CD4-positive, alpha-beta memory T cell (primary cell): ENCODE results near the gene KCNQ1. TPM values are rescaled to one million over a fixed set of nuclear protein-coding genes. Genes with fewer than 3 reads are reported as not detected.

Experiments
- CTCF ChIA-PET: fragments of 350-600 bp; sonication (Branson Sonifier 250); formaldehyde crosslinking; loops from one replicate; lab custom pipeline; 2021; ENCODE audit warnings: inconsistent platforms; ENCODE audit not compliant: partially characterized antibody; lab: Charles Lee
- POLR2A ChIA-PET: fragments of 350-600 bp; sonication (Branson Sonifier 250); formaldehyde crosslinking; loops from one replicate; lab custom pipeline; 2021; ENCODE audit not compliant: partially characterized antibody; lab: Charles Lee
- DNase-seq, 5 donors: peaks; one replicate each; pipeline versions ENCODE4 v3.0.0 to v3.0.0-alpha.2; 2020 to 2022; ENCODE audit warnings: mixed read lengths in 1 of 5
- H3K27ac ChIP-seq: one replicate; pipeline ENCODE4 v1.7.0; 2013; ENCODE audit warnings: low read depth, low read length
- H3K27me3 ChIP-seq: 2 replicates; pipeline ENCODE4 v1.7.0; 2013; ENCODE audit warnings: mild to moderate bottlenecking, low read length, moderate library complexity; ENCODE audit not compliant: insufficient read depth
- H3K36me3 ChIP-seq: 2 replicates; pipeline ENCODE4 v1.7.0; 2013; ENCODE audit warnings: mild to moderate bottlenecking, low read length, moderate library complexity; ENCODE audit not compliant: insufficient read depth
- H3K4me1 ChIP-seq: 2 replicates; pipeline ENCODE4 v1.7.0; 2013; ENCODE audit warnings: mild to moderate bottlenecking, low read length, moderate library complexity; ENCODE audit not compliant: insufficient read depth
- H3K4me3 ChIP-seq, 2 donors: one replicate each; pipeline ENCODE4 v1.7.0; 2013; ENCODE audit warnings: low read length in 2 of 2, mild to moderate bottlenecking in 1 of 2
- H3K9me3 ChIP-seq, 2 donors: one replicate each; pipeline ENCODE4 v1.7.0; 2013; ENCODE audit warnings: low read length in 2 of 2, control low read depth in 1 of 2; ENCODE audit not compliant: control insufficient read depth in 1 of 2
- H3K27ac Mint-ChIP-seq, 7 donors: one replicate each; pipeline ENCODE4 v1.8.0; 2020 to 2021; ENCODE audit warnings: mixed read lengths in 7 of 7, mild to moderate bottlenecking in 6 of 7, inconsistent platforms in 3 of 7, moderate library complexity in 3 of 7
- H3K27me3 Mint-ChIP-seq, 2 donors: one replicate each; pipeline ENCODE4 v1.8.0; 2020 to 2021; ENCODE audit warnings: mixed read lengths in 2 of 2
- H3K36me3 Mint-ChIP-seq, 2 donors: one replicate each; pipeline ENCODE4 v1.8.0; 2020 to 2021; ENCODE audit warnings: mixed read lengths in 2 of 2, inconsistent platforms in 1 of 2, mild to moderate bottlenecking in 1 of 2
- H3K4me1 Mint-ChIP-seq, 4 donors: one replicate each; pipeline ENCODE4 v1.8.0; 2020 to 2021; ENCODE audit warnings: mixed read lengths in 4 of 4, mild to moderate bottlenecking in 1 of 4
- H3K4me3 Mint-ChIP-seq, 8 donors: one replicate each; pipeline ENCODE4 v1.8.0; 2020 to 2021; ENCODE audit warnings: mixed read lengths in 8 of 8, mild to moderate bottlenecking in 7 of 8, moderate library complexity in 6 of 8, inconsistent platforms in 3 of 8
- H3K9me3 Mint-ChIP-seq, 8 donors: one replicate each; pipeline ENCODE4 v1.8.0; 2020 to 2021; ENCODE audit warnings: mixed read lengths in 8 of 8, mild to moderate bottlenecking in 5 of 8, inconsistent platforms in 3 of 8, moderate library complexity in 1 of 8
- intact Hi-C: fragments of 100-400 bp; cut with micrococcal nuclease; formaldehyde crosslinking; loops from one replicate; pipeline ENCODE4 v1.15.1; 2023
- polyA plus RNA-seq, 2 donors: library from polyadenylated mRNA; unstranded; fragments of 300-500 nt; fragmentation: Illumina TruSeq; gene quantifications; one replicate each; pipeline ENCODE4 v1.2.3, GENCODE V29; 2021
- total RNA-seq, 2 experiments: library from RNA; stranded (reverse); gene quantifications; one replicate each; pipeline ENCODE4 v1.2.3, GENCODE V29; 2021

Gene KCNQ1
- total and polyA plus RNA-seq, 4 experiments from 2014 or later: 5.4 to 21.7 (median 21.5) TPM

DNA sequence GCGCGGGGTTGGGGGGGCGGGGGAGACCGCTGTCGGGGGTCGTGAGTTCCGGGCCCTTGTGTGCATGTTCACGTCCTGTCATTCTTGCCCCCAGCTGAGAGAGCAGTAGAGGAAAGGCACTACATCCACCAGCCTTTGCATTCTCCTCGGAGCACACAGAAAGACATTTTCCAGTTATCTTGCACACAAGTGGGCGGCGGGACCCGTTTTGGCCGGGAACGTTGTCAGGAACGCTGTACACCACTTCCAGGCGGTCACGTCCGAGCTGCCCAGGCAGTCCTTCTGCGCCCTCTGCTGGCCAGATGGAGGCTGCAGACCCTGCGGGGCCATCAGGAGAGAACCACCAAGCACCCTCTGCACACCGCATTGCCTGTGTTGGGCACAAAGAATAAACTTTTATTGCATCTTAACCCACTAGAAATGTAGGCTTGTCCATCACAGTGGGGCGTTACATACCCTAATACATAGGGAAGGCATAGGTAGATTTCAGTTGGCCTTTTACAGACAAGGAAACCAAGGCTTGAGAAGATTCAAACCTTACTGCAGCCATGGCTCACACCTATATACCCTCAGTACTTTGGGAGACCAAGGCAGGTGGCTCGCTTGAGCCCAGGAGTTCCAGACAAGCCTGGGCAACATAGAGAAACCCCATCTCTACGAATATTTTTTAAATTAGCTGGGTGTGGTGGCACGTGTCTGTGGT is 443.6 kb downstream of the KCNQ1 start:
- Histone ChIP-seq H3K4me3 (no peak overlapping the region), H3K27ac (no peak overlapping the region), H3K36me3 (no peaks in the 10 kb centered on the region), H3K4me1 (peaks cover 42% of the 10 kb centered on the region), H3K9me3 (no peaks in the 10 kb centered on the region), H3K27me3 (no peaks in the 10 kb centered on the region)
- CTCF ChIA-PET: interaction anchor here (1.0 to 12.7 kb wide), 24 partner anchors 10 to 582 kb away, joined by 3 to 303 read pairs (median 5); partner anchors contain the start of genes PHLDA2 and TSSC4
- intact Hi-C loops: loop anchor here (1.0 to 5.0 kb wide), 5 partner anchors 104 to 586 kb away; partner anchors contain the start of genes C11orf21, NAP1L4 and TSPAN32
- POLR2A ChIA-PET: interaction anchor here (0.9 to 2.7 kb wide), 10 partner anchors 10 to 488 kb away, joined by 3 to 17 read pairs (median 3); partner anchors contain the start of genes PHLDA2 and TSSC4
- peak; percentile 74 to 82 (median 78) for DNase-seq
- Mint-ChIP-seq H3K36me3 (peaks cover 0 to 1% of the 10 kb centered on the region in 2 donors), H3K4me1 (peaks cover 4 to 47% (median 31%) of the 10 kb centered on the region in 4 donors), H3K4me3 (peak overlapping the region in 3 of 8 donors; percentile 39 to 57 (median 55)), H3K27me3 (no peaks in the 10 kb centered on the region), H3K9me3 (peaks cover 0 to 1% (median 0%) of the 10 kb centered on the region in 8 donors), H3K27ac (peak overlapping the region in 6 of 7 donors; percentile 60 to 89 (median 77))

DNA sequence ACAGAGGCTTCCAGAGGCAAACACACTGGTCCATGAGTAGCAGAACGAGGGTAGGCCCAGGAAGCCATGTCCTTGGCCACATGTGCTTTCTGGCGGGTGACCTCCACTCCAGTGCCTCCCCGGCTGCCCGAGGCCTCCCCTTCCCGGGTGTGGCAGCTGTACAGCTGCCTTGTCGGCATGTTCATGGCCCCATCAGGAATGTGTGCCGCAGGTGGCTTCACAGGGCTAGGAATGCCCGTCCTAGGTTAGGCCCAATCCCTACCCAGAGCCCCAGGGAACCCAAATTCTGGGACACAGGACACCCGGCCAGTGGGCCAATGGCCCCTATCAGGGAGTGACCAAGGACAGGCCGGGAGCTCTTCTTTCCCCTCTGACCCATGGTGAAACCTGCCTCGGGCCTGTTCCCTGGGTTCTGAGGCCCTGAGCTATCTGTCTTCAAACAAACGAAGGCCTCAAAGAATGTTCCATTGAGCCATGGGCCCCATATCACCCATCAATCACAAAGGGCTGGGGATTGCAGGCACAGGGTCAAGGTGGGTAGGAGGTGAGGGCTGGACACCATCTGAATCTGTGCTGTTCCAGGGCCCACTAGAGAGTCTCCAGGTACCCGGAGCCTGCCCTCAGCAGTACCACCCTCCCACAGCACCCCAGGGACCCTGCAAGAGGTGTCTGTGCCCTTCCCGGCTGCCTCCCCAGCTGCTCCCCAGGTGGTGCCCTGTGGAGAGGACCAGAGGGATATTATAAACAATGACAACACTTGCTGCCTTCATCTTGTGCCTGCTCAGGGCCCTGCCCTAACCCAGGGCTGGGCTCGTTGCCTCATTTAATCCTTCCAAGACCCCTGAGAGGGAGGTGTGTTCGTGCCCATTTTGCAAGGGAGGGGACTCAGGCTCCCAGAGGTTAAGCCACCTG is 444.8 kb downstream of the KCNQ1 start:
- H3K4me3 ChIP-seq: no peak overlapping the region
- no peaks in the 10 kb centered on the region for H3K9me3 ChIP-seq
- Mint-ChIP-seq H3K9me3 (peaks cover 0 to 1% (median 0%) of the 10 kb centered on the region in 8 donors), H3K4me1 (peaks cover 4 to 50% (median 31%) of the 10 kb centered on the region in 4 donors), H3K36me3 (peaks cover 0 to 1% of the 10 kb centered on the region in 2 donors), H3K27me3 (no peaks in the 10 kb centered on the region), H3K4me3 (no peak overlapping the region), H3K27ac (peak overlapping the region in 6 of 7 donors; percentile 15 to 89 (median 31))
- CTCF ChIA-PET: interaction anchor here (0.9 to 12.7 kb wide), 13 partner anchors 9 to 458 kb away, joined by 3 to 303 read pairs (median 6); partner anchors contain the start of gene PHLDA2
- intact Hi-C loops: loop anchor here (2.0 to 5.0 kb wide), 4 partner anchors 103 to 587 kb away; partner anchors contain the start of genes C11orf21, NAP1L4 and TSPAN32
- no peaks in the 10 kb centered on the region for H3K36me3 ChIP-seq
- H3K27ac ChIP-seq: no peak overlapping the region
- POLR2A ChIA-PET: interaction anchor here (2.7 kb wide), 1 partner anchor 357 kb away, joined by 17 read pairs; no protein-coding TSS in a partner anchor
- H3K4me1 ChIP-seq: peaks cover 42% of the 10 kb centered on the region
- DNase-seq: no peak
- H3K27me3 ChIP-seq: no peaks in the 10 kb centered on the region

DNA sequence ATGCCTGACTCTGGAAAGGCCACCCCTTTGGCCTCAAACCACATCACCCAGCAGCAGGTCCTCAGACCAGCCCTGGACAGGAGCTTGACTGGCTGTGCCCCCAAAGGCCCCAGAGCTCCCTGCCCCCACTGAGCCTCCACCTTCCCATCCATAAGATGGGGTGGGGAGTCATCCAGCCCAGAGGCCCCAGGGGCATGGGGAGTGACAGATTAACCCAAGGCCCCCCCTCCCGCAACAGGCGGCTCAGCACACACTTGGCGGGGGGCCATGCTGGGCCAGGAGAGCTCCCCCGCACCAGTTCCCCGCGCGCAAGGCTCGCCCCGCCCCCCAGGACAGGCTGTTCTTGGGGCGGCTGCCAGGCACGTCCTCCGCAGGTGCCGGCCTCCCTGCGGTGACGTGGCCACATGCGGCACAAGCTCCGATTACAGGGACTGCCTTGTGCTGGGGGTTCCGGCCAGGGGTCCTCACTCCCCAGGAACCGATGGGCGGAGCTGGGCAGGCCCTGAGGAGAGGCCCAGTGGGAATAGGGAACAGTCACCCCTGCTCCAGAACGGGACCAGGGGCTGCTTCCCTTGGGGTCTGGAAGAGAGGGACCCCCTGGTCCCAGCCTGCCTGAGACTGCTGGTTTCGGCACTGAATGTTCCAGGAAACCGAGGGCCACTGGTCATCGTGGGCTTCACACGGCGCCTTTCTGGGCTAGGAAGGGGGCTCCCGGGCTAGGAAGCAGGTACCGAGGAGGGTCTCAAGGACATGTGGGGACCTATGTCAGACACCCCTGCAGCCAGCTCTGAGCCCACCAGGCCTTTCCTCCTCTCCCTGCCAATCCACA is 445.9 kb downstream of the KCNQ1 start:
- H3K27ac ChIP-seq: no peak overlapping the region
- H3K27ac Mint-ChIP-seq: peak overlapping the region in 2 of 7 donors; percentile 23 to 46

DNA sequence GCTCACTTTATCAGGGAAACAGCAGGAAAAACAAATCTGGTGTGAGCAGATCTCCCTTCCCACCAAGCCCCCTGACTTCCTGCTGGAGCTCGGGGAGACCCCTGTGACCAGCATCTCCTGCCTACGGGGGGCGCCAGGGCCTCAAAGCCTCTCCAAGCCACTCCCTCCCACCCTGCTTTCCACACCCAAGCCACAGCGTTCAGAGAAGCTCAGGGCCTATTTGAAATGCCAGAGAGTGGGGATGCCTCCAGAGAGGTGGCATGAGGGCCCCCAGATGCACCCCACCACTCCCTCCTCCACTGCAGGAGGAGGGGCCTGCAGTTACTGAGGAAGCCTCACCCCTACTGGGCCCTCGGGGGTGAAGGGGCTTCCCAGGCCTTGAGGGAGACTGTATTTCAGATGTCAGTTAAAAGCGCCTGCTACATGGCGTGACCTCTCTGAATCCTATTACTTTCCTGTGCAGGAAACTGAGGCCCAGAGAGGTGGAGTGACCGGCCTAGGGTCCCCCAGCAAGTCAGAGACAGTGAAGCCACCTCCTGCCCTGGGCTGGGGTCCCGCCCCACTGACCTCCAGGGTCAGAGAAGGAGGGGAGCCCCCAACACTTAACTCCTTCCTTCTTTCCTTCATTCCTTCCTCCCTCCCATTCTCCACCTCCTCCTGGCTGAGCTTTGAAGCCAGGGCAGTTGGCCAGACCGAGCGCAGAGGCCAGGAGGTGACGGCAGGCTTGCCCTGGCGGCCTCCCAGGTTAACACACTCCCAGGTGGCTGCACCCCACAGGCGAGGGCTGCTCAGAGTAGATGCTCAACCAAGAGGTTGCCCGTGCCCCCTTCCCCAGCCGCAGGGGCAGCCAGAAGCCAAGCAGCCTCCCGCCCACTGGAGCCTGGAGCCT is 446.8 kb downstream of the KCNQ1 start:
- Mint-ChIP-seq H3K9me3 (no peaks in the 10 kb centered on the region), H3K4me1 (peaks cover 6 to 48% (median 30%) of the 10 kb centered on the region in 4 donors), H3K27me3 (no peaks in the 10 kb centered on the region), H3K4me3 (peak overlapping the region; percentile 9 to 77 (median 72)), H3K36me3 (no peaks in the 10 kb centered on the region), H3K27ac (peak overlapping the region; percentile 61 to 89 (median 70))
- H3K4me3 ChIP-seq: peak overlapping the region in 1 of 2 donors; percentile 79
- ChIA-PET CTCF (interaction anchor here (0.8 to 12.7 kb wide), 18 partner anchors 8 to 587 kb away, joined by 3 to 303 read pairs (median 5); partner anchors contain the start of genes KCNQ1, PHLDA2 and TRPM5), POLR2A (interaction anchor here (0.5 to 3.4 kb wide), 8 partner anchors 11 to 491 kb away, joined by 3 to 32 read pairs (median 6); partner anchors contain the start of genes PHLDA2 and TSSC4)
- intact Hi-C loops: loop anchor here (1.0 kb wide), 4 partner anchors 39 to 359 kb away; no protein-coding TSS in a partner anchor
- H3K4me1 ChIP-seq: peaks cover 37% of the 10 kb centered on the region
- no peak for DNase-seq
- H3K9me3 ChIP-seq: no peaks in the 10 kb centered on the region
- no peaks in the 10 kb centered on the region for H3K27me3 ChIP-seq
- no peaks in the 10 kb centered on the region for H3K36me3 ChIP-seq
- peak overlapping the region; percentile 36 for H3K27ac ChIP-seq

More for the DNA sequence above, 445.9 kb downstream of the KCNQ1 start:
- no peaks in the 10 kb centered on the region for H3K36me3 Mint-ChIP-seq
- ChIA-PET CTCF (interaction anchor here (3.0 to 12.7 kb wide), 3 partner anchors 39 to 357 kb away, joined by 19 to 303 read pairs (median 27); partner anchors contain the start of gene PHLDA2), POLR2A (interaction anchor here (3.4 kb wide), 1 partner anchor 12 kb away, joined by 32 read pairs; a partner anchor contains a TSS)
- H3K4me1 Mint-ChIP-seq: peaks cover 5 to 50% (median 31%) of the 10 kb centered on the region in 4 donors
- intact Hi-C loops: no loop called here
- Histone ChIP-seq H3K27me3 (no peaks in the 10 kb centered on the region), H3K4me1 (peaks cover 42% of the 10 kb centered on the region), H3K9me3 (no peaks in the 10 kb centered on the region), H3K36me3 (no peaks in the 10 kb centered on the region), H3K4me3 (no peak overlapping the region)
- H3K9me3 Mint-ChIP-seq: no peaks in the 10 kb centered on the region
- peak overlapping the region in 2 of 8 donors; percentile 26 to 29 for H3K4me3 Mint-ChIP-seq
- DNase-seq: no peak
- no peaks in the 10 kb centered on the region for H3K27me3 Mint-ChIP-seq

DNA sequence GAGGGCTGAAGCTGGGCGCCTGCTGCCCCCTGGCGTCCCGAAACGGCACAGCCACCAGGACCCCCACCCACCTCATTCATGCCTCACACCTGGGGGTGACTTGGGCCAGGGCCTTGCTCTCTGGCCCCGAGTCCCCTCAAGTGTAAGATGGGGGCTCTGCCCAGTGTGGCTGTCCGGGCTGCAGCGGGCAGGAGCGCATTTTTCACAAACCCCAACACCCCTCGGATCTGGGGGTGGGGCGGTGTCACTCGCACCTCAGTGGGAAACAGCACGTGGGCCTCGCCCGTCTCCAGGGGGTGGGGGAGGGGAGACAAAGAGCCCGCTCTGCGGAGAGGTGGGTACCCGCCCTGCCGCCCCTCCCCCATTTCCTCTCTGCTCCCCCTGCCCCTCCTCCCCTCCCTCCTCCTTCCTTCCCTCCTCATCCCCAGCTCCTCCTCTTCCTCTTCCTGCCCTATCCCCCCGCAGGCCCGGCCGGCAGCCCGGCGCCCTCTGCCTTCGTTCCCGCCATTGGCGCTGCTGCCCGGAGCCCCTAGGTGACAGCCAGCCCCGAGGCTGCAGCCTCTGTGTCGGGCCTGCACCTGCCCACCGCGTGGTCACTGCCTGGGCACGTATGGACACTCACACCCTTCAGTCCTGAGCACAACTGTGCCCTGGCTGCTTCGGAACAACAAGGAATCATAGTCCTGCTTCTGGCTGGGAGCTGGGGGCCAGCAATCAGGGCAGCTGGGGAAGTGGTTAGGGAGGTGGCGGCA is 447.6 kb downstream of the KCNQ1 start:
- Mint-ChIP-seq H3K27ac (peak overlapping the region; percentile 82 to 93 (median 89)), H3K4me1 (peaks cover 6 to 40% (median 24%) of the 10 kb centered on the region in 4 donors), H3K9me3 (no peaks in the 10 kb centered on the region), H3K27me3 (no peaks in the 10 kb centered on the region), H3K36me3 (no peaks in the 10 kb centered on the region), H3K4me3 (peak overlapping the region; percentile 73 to 85 (median 78))
- peak overlapping the region in 1 of 2 donors; percentile 79 for H3K4me3 ChIP-seq
- H3K27ac ChIP-seq: peak overlapping the region; percentile 36
- H3K9me3 ChIP-seq: no peaks in the 10 kb centered on the region
- ChIA-PET POLR2A (interaction anchor here (0.5 to 3.4 kb wide), 9 partner anchors 10 to 492 kb away, joined by 3 to 32 read pairs (median 5); partner anchors contain the start of genes NAP1L4, PHLDA2 and TSSC4), CTCF (interaction anchor here (0.6 to 12.7 kb wide), 29 partner anchors 9 to 588 kb away, joined by 3 to 303 read pairs (median 4); partner anchors contain the start of genes KCNQ1, PHLDA2 and TRPM5)
- intact Hi-C loops: loop anchor here (1.0 kb wide), 4 partner anchors 38 to 360 kb away; no protein-coding TSS in a partner anchor
- no peaks in the 10 kb centered on the region for H3K36me3 ChIP-seq
- H3K27me3 ChIP-seq: no peaks in the 10 kb centered on the region
- DNase-seq: peak; percentile 49 to 66 (median 59)
- H3K4me1 ChIP-seq: peaks cover 35% of the 10 kb centered on the region
